Measurements from ENCODE around the gene PLCB4. TPM values are rescaled to one million over a fixed set of nuclear protein-coding genes. Genes with fewer than 3 reads are reported as not detected.

The PLCB4 gene
- total RNA-seq, 4 donors from 2014 or later: 3.5 to 30.5 (median 17.5) TPM

- no peak for DNase-seq
- no peak overlapping the region for H3K27ac ChIP-seq
- peaks cover 0 to 4% (median 0%) of the 10 kb centered on the region in 4 donors for H3K4me1 ChIP-seq
- no peaks in the 10 kb centered on the region for H3K36me3 ChIP-seq
- no peaks in the 10 kb centered on the region for H3K9me3 ChIP-seq
- no peaks in the 10 kb centered on the region for H3K27me3 ChIP-seq
- no peak for TF ChIP-seq CTCF (IDR thresholded peaks at IDR 0.05)
- TF ChIP-seq POLR2A (IDR thresholded peaks at IDR 0.05): no peak
- H3K4me3 ChIP-seq: no peak overlapping the region
Measured at GRCh38 chr20:9360431-9360830, 291.5 kb downstream of the PLCB4 start.

- Histone ChIP-seq H3K27ac (no peak overlapping the region), H3K9me3 (no peaks in the 10 kb centered on the region), H3K27me3 (no peaks in the 10 kb centered on the region), H3K4me1 (peaks cover 0 to 4% (median 0%) of the 10 kb centered on the region in 4 donors), H3K4me3 (no peak overlapping the region), H3K36me3 (no peaks in the 10 kb centered on the region)
- TF ChIP-seq POLR2A (IDR thresholded peaks at IDR 0.05) (no peak), CTCF (IDR thresholded peaks at IDR 0.05) (no peak)
- no peak for DNase-seq
Measured at GRCh38 chr20:9363673-9364072, 294.8 kb downstream of the PLCB4 start.

GRCh38 chr20:9367328-9367727 is 298.4 kb downstream of the PLCB4 start:
- H3K27ac ChIP-seq: no peak overlapping the region
- no peak for TF ChIP-seq CTCF (IDR thresholded peaks at IDR 0.05)
- H3K27me3 ChIP-seq: no peaks in the 10 kb centered on the region
- no peaks in the 10 kb centered on the region for H3K36me3 ChIP-seq
- H3K9me3 ChIP-seq: no peaks in the 10 kb centered on the region
- peaks cover 0 to 4% (median 0%) of the 10 kb centered on the region in 4 donors for H3K4me1 ChIP-seq
- no peak for DNase-seq
- no peak overlapping the region for H3K4me3 ChIP-seq

- Histone ChIP-seq H3K27ac (no peak overlapping the region), H3K36me3 (no peaks in the 10 kb centered on the region), H3K4me1 (peaks cover 0 to 4% (median 0%) of the 10 kb centered on the region in 4 donors), H3K4me3 (no peak overlapping the region), H3K9me3 (no peaks in the 10 kb centered on the region), H3K27me3 (no peaks in the 10 kb centered on the region)
- TF ChIP-seq CTCF (IDR thresholded peaks at IDR 0.05) (no peak), POLR2A (IDR thresholded peaks at IDR 0.05) (no peak)
- DNase-seq: no peak
Measured at GRCh38 chr20:9367746-9368145, 298.9 kb downstream of the PLCB4 start.

- TF ChIP-seq POLR2A (IDR thresholded peaks at IDR 0.05) (no peak), CTCF (IDR thresholded peaks at IDR 0.05) (no peak)
- H3K36me3 ChIP-seq: no peaks in the 10 kb centered on the region
- DNase-seq: no peak
- no peak overlapping the region for H3K27ac ChIP-seq
- no peaks in the 10 kb centered on the region for H3K27me3 ChIP-seq
- H3K4me3 ChIP-seq: no peak overlapping the region
- H3K9me3 ChIP-seq: no peaks in the 10 kb centered on the region
- peaks cover 0 to 4% (median 0%) of the 10 kb centered on the region in 4 donors for H3K4me1 ChIP-seq
Measured at GRCh38 chr20:9368893-9369292, 300.0 kb downstream of the PLCB4 start.

- H3K4me3 ChIP-seq: no peak overlapping the region
- H3K27me3 ChIP-seq: no peaks in the 10 kb centered on the region
- no peak overlapping the region for H3K27ac ChIP-seq
- H3K36me3 ChIP-seq: no peaks in the 10 kb centered on the region
- no peaks in the 10 kb centered on the region for H3K9me3 ChIP-seq
- no peaks in the 10 kb centered on the region for H3K4me1 ChIP-seq
- DNase-seq: no peak
- TF ChIP-seq POLR2A (IDR thresholded peaks at IDR 0.05): no peak
- no peak for TF ChIP-seq CTCF (IDR thresholded peaks at IDR 0.05)
Measured at GRCh38 chr20:9369557-9369956, 300.7 kb downstream of the PLCB4 start.
